ENCODE data around the gene MMP25. TPM values are rescaled to one million over a fixed set of nuclear protein-coding genes. Genes with fewer than 3 reads are reported as not detected.

The MMP25 gene
- total RNA-seq, 1 experiment from 2014 or later = 49.0 TPM

- 0 out of 2 replicates have a peak, but pooled peaks have one; percentile 34 for TF ChIP-seq ZNF317 (CRISPR knock-in tag; IDR thresholded peaks at IDR 0.05; ENCODE audit: borderline replicate concordance, low read depth)
- TF ChIP-seq KAT7 (CRISPR knock-in tag; IDR thresholded peaks at IDR 0.05; ENCODE audit: borderline replicate concordance) = no peak
- TF ChIP-seq ZNF423 (CRISPR knock-in tag; IDR thresholded peaks at IDR 0.05) = 0 out of 2 replicates have a peak, but pooled peaks have one; percentile 6
- no peak for TF ChIP-seq SP1 (CRISPR knock-in tag; conservative IDR thresholded peaks at IDR 0.05)
- TF ChIP-seq, protein P1, sequence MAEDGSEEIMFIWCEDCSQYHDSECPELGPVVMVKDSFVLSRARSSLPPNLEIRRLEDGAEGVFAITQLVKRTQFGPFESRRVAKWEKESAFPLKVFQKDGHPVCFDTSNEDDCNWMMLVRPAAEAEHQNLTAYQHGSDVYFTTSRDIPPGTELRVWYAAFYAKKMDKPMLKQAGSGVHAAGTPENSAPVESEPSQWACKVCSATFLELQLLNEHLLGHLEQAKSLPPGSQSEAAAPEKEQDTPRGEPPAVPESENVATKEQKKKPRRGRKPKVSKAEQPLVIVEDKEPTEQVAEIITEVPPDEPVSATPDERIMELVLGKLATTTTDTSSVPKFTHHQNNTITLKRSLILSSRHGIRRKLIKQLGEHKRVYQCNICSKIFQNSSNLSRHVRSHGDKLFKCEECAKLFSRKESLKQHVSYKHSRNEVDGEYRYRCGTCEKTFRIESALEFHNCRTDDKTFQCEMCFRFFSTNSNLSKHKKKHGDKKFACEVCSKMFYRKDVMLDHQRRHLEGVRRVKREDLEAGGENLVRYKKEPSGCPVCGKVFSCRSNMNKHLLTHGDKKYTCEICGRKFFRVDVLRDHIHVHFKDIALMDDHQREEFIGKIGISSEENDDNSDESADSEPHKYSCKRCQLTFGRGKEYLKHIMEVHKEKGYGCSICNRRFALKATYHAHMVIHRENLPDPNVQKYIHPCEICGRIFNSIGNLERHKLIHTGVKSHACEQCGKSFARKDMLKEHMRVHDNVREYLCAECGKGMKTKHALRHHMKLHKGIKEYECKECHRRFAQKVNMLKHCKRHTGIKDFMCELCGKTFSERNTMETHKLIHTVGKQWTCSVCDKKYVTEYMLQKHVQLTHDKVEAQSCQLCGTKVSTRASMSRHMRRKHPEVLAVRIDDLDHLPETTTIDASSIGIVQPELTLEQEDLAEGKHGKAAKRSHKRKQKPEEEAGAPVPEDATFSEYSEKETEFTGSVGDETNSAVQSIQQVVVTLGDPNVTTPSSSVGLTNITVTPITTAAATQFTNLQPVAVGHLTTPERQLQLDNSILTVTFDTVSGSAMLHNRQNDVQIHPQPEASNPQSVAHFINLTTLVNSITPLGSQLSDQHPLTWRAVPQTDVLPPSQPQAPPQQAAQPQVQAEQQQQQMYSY (CRISPR knock-in tag; IDR thresholded peaks at IDR 0.05) = no peak
These were observed 453 bp downstream of the MMP25 start (continued) for GRCh38 chr16:3046641-3047386.

DNA sequence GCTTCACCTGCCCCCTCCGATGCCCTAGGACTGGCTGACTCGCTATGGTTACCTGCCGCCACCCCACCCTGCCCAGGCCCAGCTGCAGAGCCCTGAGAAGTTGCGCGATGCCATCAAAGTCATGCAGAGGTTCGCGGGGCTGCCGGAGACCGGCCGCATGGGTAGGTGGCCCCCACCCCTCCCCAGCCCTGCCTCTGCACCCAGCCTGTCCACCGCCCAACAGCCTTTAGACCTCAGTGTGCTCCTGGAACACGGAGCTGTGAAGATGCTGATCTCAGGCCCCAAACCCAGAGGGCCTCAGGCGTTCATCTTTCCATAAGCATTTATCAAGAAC lies 993 bp downstream of the MMP25 start:
- no peak overlapping the region for H3K27ac Mint-ChIP-seq
- peaks cover 33% of the 10 kb centered on the region for H3K27me3 Mint-ChIP-seq (ENCODE audit: low read depth)
- peak overlapping the region; percentile 78 for H3K4me3 Mint-ChIP-seq
- ChIA-PET CTCF (interaction anchor here (0.8 to 5.8 kb wide), 12 partner anchors 8 to 84 kb away, joined by 3 to 86 read pairs (median 5); partner anchors contain the start of gene TNFRSF12A), POLR2A (interaction anchor here (0.8 to 2.5 kb wide), 7 partner anchors 9 to 87 kb away, joined by 3 to 8 read pairs (median 4); partner anchors contain the start of gene ZNF213)
- peaks cover 17% of the 10 kb centered on the region for H3K4me1 Mint-ChIP-seq
- H3K9me3 Mint-ChIP-seq = 0 out of 2 replicates have a peak, but pooled peaks cover 4% of the 10 kb centered on the region
- H3K36me3 Mint-ChIP-seq = peaks cover 10% of the 10 kb centered on the region
- peak; percentile 19 for ATAC-seq
- no peak for DNase-seq (ENCODE audit: low spot score)
- TF ChIP-seq, protein P2, sequence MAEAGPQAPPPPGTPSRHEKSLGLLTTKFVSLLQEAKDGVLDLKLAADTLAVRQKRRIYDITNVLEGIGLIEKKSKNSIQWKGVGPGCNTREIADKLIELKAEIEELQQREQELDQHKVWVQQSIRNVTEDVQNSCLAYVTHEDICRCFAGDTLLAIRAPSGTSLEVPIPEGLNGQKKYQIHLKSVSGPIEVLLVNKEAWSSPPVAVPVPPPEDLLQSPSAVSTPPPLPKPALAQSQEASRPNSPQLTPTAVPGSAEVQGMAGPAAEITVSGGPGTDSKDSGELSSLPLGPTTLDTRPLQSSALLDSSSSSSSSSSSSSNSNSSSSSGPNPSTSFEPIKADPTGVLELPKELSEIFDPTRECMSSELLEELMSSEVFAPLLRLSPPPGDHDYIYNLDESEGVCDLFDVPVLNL (CRISPR knock-in tag; IDR thresholded peaks at IDR 0.05; ENCODE audit: borderline replicate concordance, low read depth) = peak; percentile 62; the same call in 1 of the 2 replicates
- TF ChIP-seq MXD4 (CRISPR knock-in tag; IDR thresholded peaks at IDR 0.05; ENCODE audit: borderline replicate concordance) (no peak), ARID4B (CRISPR knock-in tag; IDR thresholded peaks at IDR 0.05; ENCODE audit: borderline replicate concordance) (no peak), CTCF (IDR thresholded peaks at IDR 0.05) (no peak), PREB (CRISPR knock-in tag; IDR thresholded peaks at IDR 0.05; ENCODE audit: borderline replicate concordance) (no peak), ZMAT4 (CRISPR knock-in tag; IDR thresholded peaks at IDR 0.05) (no peak), OVOL2 (CRISPR knock-in tag; IDR thresholded peaks at IDR 0.05; ENCODE audit: borderline replicate concordance) (no peak), ZNF281 (CRISPR knock-in tag; IDR thresholded peaks at IDR 0.05) (no peak), ZNF425 (CRISPR knock-in tag; conservative IDR thresholded peaks at IDR 0.05) (no peak)

Data from WTC11 (cell line).